Parathyroid adenoma (tissue), 2 donors: ENCODE measurements around the gene CISD3.

ENCODE experiments used
- H2AFZ ChIP-seq: fragments of 300-600 bp; sonication (generic); one replicate; pipeline ENCODE4 v1.7.0; 2017; ENCODE audit warnings: antibody characterized with exemption, mild to moderate bottlenecking
- H3K27ac ChIP-seq: fragments of 300-600 bp; sonication (generic); one replicate; pipeline ENCODE4 v1.7.0; 2017
- H3K27me3 ChIP-seq: fragments of 300-600 bp; sonication (generic); one replicate; pipeline ENCODE4 v1.7.0; 2017; ENCODE audit warnings: low read length; ENCODE audit not compliant: control insufficient read depth, insufficient read depth
- H3K36me3 ChIP-seq: fragments of 300-600 bp; sonication (generic); one replicate; pipeline ENCODE4 v1.7.0; 2017; ENCODE audit warnings: low read length; ENCODE audit not compliant: control insufficient read depth, insufficient read depth
- H3K4me1 ChIP-seq: fragments of 300-600 bp; sonication (generic); one replicate; pipeline ENCODE4 v1.7.0; 2017; ENCODE audit warnings: control low read depth
- H3K4me2 ChIP-seq: fragments of 300-600 bp; sonication (generic); one replicate; pipeline ENCODE4 v1.7.0; 2017; ENCODE audit warnings: low read length
- H3K4me3 ChIP-seq: fragments of 300-600 bp; sonication (generic); one replicate; pipeline ENCODE4 v1.7.0; 2017; ENCODE audit warnings: low read depth, low read length
- H3K79me2 ChIP-seq: fragments of 300-600 bp; sonication (generic); one replicate; pipeline ENCODE4 v1.7.0; 2017; ENCODE audit warnings: control low read depth
- H3K9ac ChIP-seq: fragments of 300-600 bp; sonication (generic); one replicate; pipeline ENCODE4 v1.7.0; 2017; ENCODE audit warnings: mild to moderate bottlenecking
- H3K9me3 ChIP-seq: fragments of 300-600 bp; sonication (generic); one replicate; pipeline ENCODE4 v1.7.0; 2017; ENCODE audit warnings: low read length; ENCODE audit not compliant: control insufficient read depth
- TF ChIP-seq, protein P1 (sequence below): fragments of 300-600 bp; sonication (generic); IDR thresholded peaks from one replicate; pipeline ENCODE4 v1.7.0; 2017; ENCODE audit warnings: antibody characterized with exemption, mild to moderate bottlenecking
- donor health status: primary hyperparathyroidism.

The CISD3 gene

GRCh38 chr17:38707678-38708351, 22.3 kb upstream of the CISD3 start:
- Histone ChIP-seq H3K4me2 (no peak overlapping the region), H3K4me1 (peaks cover 13% of the 10 kb centered on the region), H2AFZ (no peak overlapping the region), H3K9me3 (no peaks in the 10 kb centered on the region), H3K27ac (no peak overlapping the region), H3K36me3 (no peaks in the 10 kb centered on the region), H3K27me3 (no peaks in the 10 kb centered on the region), H3K4me3 (no peak overlapping the region), H3K9ac (no peak overlapping the region), H3K79me2 (no peaks in the 10 kb centered on the region)
- TF ChIP-seq, protein P1, sequence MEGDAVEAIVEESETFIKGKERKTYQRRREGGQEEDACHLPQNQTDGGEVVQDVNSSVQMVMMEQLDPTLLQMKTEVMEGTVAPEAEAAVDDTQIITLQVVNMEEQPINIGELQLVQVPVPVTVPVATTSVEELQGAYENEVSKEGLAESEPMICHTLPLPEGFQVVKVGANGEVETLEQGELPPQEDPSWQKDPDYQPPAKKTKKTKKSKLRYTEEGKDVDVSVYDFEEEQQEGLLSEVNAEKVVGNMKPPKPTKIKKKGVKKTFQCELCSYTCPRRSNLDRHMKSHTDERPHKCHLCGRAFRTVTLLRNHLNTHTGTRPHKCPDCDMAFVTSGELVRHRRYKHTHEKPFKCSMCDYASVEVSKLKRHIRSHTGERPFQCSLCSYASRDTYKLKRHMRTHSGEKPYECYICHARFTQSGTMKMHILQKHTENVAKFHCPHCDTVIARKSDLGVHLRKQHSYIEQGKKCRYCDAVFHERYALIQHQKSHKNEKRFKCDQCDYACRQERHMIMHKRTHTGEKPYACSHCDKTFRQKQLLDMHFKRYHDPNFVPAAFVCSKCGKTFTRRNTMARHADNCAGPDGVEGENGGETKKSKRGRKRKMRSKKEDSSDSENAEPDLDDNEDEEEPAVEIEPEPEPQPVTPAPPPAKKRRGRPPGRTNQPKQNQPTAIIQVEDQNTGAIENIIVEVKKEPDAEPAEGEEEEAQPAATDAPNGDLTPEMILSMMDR = no peak

DNA sequence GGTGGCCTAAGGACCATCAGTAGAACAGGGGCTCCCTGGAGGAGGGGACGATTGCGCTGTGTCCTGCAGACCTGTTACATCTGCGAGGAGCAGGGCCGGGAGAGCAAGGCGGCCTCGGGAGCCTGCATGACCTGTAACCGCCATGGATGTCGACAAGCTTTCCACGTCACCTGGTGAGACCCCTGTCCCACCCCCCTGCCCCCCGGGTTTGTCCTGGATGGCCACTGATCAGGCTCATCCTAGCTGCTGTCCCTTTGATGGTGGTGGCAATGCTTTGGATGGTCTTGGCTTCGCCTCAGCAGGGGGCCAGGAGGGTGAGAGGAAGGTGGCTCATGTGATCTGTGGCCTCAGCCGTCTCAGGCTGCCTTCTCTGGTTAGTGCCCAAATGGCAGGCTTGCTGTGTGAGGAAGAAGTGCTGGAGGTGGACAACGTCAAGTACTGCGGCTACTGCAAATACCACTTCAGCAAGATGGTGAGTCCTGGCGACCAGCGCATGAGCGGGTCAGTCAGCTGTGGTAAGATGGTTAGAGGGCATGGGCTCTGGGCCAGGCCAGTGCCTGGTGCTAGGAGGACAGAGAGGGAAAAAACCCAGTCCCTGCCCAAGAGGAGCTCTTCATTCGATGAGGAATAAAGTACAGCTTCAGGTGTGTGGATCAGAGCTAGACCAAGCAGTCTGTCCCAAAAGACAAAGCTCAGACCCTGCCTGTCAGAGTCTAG, 20.9 kb upstream of the CISD3 start:
- no peak overlapping the region for H3K27ac ChIP-seq
- no peak overlapping the region for H2AFZ ChIP-seq
- H3K9me3 ChIP-seq = no peaks in the 10 kb centered on the region
- no peaks in the 10 kb centered on the region for H3K27me3 ChIP-seq
- H3K4me1 ChIP-seq = peaks cover 4% of the 10 kb centered on the region
- H3K79me2 ChIP-seq = no peaks in the 10 kb centered on the region
- no peak overlapping the region for H3K9ac ChIP-seq
- H3K4me3 ChIP-seq = no peak overlapping the region
- H3K4me2 ChIP-seq = no peak overlapping the region
- TF ChIP-seq, protein P1 = no peak
- H3K36me3 ChIP-seq = no peaks in the 10 kb centered on the region

GRCh38 chr17:38709864-38710603, 20.1 kb upstream of the CISD3 start:
- Histone ChIP-seq H3K36me3 (no peaks in the 10 kb centered on the region), H3K4me3 (no peak overlapping the region), H3K79me2 (no peaks in the 10 kb centered on the region), H3K9me3 (no peaks in the 10 kb centered on the region), H2AFZ (no peak overlapping the region), H3K4me1 (peaks cover 4% of the 10 kb centered on the region), H3K27me3 (no peaks in the 10 kb centered on the region), H3K27ac (no peak overlapping the region), H3K9ac (no peak overlapping the region), H3K4me2 (no peak overlapping the region)
- TF ChIP-seq, protein P1 = no peak

- no peaks in the 10 kb centered on the region for H3K36me3 ChIP-seq
Measured at GRCh38 chr17:38710604-38710962, 19.6 kb upstream of the CISD3 start.

More at GRCh38 chr17:38710604-38710962, 19.6 kb upstream of the CISD3 start:
- TF ChIP-seq, protein P1 = no peak
- H3K4me1 ChIP-seq = peaks cover 4% of the 10 kb centered on the region
- no peak overlapping the region for H2AFZ ChIP-seq
- no peaks in the 10 kb centered on the region for H3K9me3 ChIP-seq
- H3K9ac ChIP-seq = no peak overlapping the region
- no peak overlapping the region for H3K27ac ChIP-seq
- H3K79me2 ChIP-seq = no peaks in the 10 kb centered on the region
- no peak overlapping the region for H3K4me3 ChIP-seq
- no peaks in the 10 kb centered on the region for H3K27me3 ChIP-seq
- H3K4me2 ChIP-seq = no peak overlapping the region
